Nephron progenitor cell (in vitro differentiated cells): Measurements from ENCODE around the gene HES3.

ENCODE experiments used
- DNase-seq: peaks from one replicate; pipeline ENCODE4 v3.0.0; 2021
- H3K27ac Mint-ChIP-seq: 2 replicates; pipeline ENCODE4 v1.8.0; 2021; ENCODE audit warnings: mild to moderate bottlenecking, moderate library complexity, mixed read lengths
- H3K27me3 Mint-ChIP-seq: 2 replicates; pipeline ENCODE4 v1.8.0; 2021; ENCODE audit warnings: mild to moderate bottlenecking, low read depth, mixed read lengths; ENCODE audit not compliant: poor library complexity
- H3K36me3 Mint-ChIP-seq: 2 replicates; pipeline ENCODE4 v1.8.0; 2021; ENCODE audit warnings: low read depth, mixed read lengths
- H3K4me1 Mint-ChIP-seq: 2 replicates; pipeline ENCODE4 v1.8.0; 2021; ENCODE audit warnings: mixed read lengths
- H3K4me3 Mint-ChIP-seq: 2 replicates; pipeline ENCODE4 v1.8.0; 2021; ENCODE audit warnings: mild to moderate bottlenecking, moderate library complexity, mixed read lengths
- H3K9me3 Mint-ChIP-seq: 2 replicates; pipeline ENCODE4 v1.8.0; 2021; ENCODE audit warnings: mild to moderate bottlenecking, moderate library complexity, mixed read lengths
- CTCF ChIP-seq: fragments of 200-600 bp; sonication (generic); IDR thresholded peaks from 2 replicates; pipeline ENCODE4 v1.5.0; 2021; ENCODE audit warnings: antibody characterized with exemption

Gene HES3

DNA sequence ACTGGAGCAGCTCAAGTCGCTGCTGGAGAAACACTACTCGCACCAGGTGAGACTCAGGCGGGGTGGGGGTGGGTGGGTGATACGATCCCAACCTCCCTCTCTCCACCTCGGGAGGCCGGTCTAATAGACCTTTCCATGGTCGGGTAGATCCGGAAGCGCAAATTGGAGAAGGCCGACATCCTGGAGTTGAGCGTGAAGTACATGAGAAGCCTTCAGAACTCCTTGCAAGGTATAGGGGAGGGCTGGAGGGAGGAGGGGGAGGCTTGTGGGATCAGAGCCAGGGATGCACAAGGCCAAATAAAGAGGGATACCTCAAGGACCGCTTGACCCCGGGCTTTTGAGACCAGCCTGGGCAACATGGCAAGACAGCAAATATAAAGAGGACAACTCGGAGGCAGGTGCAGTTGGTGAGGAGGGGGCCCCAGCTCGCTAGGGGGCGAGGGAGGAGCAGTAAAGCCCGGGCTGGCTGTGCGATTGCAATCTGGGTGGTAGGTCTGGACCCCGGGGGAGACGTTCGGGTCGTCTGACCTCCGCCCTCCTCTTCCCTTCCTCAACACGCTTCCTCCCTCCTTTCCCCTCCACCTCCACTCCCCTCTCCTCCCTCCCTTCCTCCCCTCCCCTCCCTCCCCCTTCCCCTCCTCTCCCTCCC lies 546 bp downstream of the HES3 start:
- Mint-ChIP-seq H3K27ac (no peak overlapping the region), H3K9me3 (no peaks in the 10 kb centered on the region), H3K4me1 (peaks cover 12% of the 10 kb centered on the region), H3K4me3 (no peak overlapping the region), H3K27me3 (peaks cover 91% of the 10 kb centered on the region), H3K36me3 (no peaks in the 10 kb centered on the region)
- no peak for DNase-seq
- no peak for TF ChIP-seq CTCF

DNA sequence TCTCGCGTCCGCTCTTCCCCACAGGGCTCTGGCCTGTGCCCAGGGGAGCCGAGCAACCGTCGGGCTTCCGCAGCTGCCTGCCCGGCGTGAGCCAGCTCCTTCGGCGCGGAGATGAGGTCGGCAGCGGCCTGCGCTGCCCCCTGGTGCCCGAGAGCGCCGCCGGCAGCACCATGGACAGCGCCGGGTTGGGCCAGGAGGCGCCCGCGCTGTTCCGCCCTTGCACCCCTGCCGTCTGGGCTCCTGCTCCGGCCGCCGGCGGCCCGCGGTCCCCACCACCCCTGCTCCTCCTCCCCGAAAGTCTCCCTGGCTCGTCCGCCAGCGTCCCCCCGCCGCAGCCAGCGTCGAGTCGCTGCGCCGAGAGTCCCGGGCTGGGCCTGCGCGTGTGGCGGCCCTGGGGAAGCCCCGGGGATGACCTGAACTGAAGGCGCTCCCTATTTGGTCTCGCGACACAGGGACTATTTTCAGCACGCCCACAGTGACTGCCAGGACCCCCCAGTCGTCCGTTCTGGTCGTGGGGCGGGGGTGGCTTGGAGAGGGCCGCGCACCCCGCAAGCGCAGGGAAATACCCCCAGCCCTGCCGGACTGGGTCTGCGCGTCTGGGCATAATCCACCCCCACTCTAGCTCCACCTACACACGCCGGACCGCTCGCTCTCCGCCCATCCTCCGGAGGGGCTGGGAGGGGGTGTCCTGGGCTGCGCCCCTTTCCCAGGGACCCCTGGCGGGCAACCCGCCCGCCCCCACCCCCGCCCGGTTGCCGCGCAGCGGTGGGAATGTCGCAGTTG lies 1.3 kb downstream of the HES3 start:
- Mint-ChIP-seq H3K27me3 (peaks cover 89% of the 10 kb centered on the region), H3K36me3 (no peaks in the 10 kb centered on the region), H3K9me3 (no peaks in the 10 kb centered on the region), H3K4me1 (peaks cover 12% of the 10 kb centered on the region), H3K4me3 (no peak overlapping the region), H3K27ac (no peak overlapping the region)
- peak; percentile 56 for TF ChIP-seq CTCF
- peak; percentile 96 for DNase-seq

DNA sequence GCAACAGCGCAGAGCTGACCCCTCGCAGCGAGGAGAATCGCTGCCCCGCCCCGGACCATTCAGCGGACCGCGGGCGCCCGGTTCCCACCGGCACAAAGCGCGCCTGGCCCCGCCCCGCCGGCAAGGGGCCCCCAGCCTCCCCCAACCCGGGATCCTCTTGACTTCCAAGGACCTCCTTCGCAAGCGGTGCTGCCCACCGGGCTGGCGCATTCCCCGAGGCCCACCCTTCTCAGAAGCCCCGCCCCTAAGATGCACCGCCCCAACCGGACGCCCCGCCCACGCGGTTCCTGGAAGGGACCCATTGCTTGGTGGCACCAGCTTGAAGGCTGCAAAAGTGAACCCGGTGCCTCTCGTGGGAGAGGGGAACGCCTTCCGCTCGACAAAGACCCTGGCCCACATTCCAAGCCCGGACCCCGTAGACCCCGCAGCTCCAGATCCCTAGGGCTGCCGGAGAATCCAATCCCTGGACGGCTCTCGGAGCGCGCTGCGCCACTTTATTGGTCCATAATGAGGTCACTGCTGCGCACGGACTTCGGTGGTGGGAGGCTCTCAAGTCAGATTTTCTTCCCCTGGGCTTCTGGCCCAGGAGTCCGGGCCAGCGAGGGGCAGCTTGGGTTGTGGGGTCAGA lies 2.0 kb downstream of the HES3 start:
- Mint-ChIP-seq H3K4me3 (no peak overlapping the region), H3K27me3 (peaks cover 89% of the 10 kb centered on the region), H3K27ac (no peak overlapping the region), H3K36me3 (no peaks in the 10 kb centered on the region), H3K4me1 (peaks cover 12% of the 10 kb centered on the region), H3K9me3 (no peaks in the 10 kb centered on the region)
- DNase-seq, result peak; percentile 72
- TF ChIP-seq CTCF, result no peak

GRCh38 chr1:6246497-6247467 lies 2.8 kb downstream of the HES3 start:
- H3K4me3 Mint-ChIP-seq, result no peak overlapping the region
- peak; percentile 96 for DNase-seq
- no peaks in the 10 kb centered on the region for H3K36me3 Mint-ChIP-seq
- no peaks in the 10 kb centered on the region for H3K9me3 Mint-ChIP-seq
- H3K4me1 Mint-ChIP-seq, result peaks cover 5% of the 10 kb centered on the region
- no peak overlapping the region for H3K27ac Mint-ChIP-seq
- H3K27me3 Mint-ChIP-seq, result peaks cover 89% of the 10 kb centered on the region
- peak; percentile 92 for TF ChIP-seq CTCF

DNA sequence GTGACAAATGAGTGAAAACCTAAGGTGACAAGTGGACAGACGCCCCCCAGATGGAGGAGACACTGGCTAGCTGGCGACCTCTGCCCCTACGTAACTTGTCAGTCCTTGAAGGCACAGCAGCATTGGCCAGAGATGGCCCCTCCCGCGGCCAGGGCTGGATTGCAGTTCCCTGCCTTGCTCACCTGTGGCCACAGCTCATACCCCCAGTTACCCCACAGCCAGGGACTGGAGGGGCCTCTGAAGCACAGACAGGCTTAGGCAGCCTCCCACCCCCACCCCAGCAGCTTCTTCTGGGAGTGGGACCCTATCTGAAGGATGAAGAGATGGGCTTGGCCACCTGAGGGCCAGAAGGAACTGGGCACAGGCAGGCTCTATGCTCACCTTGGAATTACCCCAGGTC lies 3.7 kb downstream of the HES3 start:
- no peak overlapping the region for H3K27ac Mint-ChIP-seq
- DNase-seq, result no peak
- no peak overlapping the region for H3K4me3 Mint-ChIP-seq
- H3K27me3 Mint-ChIP-seq, result peaks cover 90% of the 10 kb centered on the region
- no peaks in the 10 kb centered on the region for H3K9me3 Mint-ChIP-seq
- H3K4me1 Mint-ChIP-seq, result peaks cover 5% of the 10 kb centered on the region
- TF ChIP-seq CTCF, result no peak
- H3K36me3 Mint-ChIP-seq, result no peaks in the 10 kb centered on the region
